ENCODE data around the gene BAZ1A. TPM values are rescaled to one million over a fixed set of nuclear protein-coding genes. Genes with fewer than 3 reads are reported as not detected.

BAZ1A gene
- total RNA-seq, 1 donor from 2014 or later = 25.0 TPM

DNA sequence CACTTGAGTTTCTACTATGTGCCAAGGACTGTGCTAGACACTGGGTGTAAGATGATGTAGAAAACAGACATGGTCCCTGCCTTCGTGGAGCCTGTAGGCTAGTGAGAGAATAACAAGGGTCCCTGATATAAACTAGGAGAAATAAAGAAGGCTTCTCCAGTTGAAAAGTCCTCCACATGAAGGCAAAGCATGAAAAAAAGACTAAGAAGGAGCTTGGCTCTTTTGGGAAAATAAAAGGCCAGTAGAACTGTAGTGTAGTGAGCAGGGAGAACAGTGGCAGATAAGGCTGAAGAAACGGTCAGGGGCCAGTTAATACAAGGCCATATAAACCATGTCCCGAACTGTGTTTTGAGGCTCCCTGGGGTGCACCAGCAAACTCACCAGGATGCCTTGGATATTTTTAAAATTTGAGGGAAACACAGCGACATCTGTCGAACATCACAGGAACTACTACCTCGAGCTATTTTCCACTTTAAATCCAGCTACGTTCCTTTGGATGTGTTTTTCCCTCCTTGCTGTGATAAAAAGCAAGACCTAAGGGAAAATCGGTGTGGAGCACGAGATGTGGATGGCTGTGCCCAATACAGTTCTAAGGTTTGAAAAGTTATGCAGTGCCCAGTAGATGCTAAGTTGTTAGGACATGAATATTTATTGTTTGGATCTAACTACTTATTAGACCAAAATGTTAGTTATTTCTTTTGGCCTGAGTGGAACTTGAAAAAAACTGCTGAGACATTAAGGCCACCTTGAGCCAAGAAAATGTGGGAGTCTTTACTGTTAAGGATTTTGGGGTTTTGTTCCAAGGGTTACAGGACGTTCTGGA lies 152.2 kb downstream of the BAZ1A start:
- DNase-seq (ENCODE audit: low spot score) = no peak
- Mint-ChIP-seq H3K4me1 (ENCODE audit: low read depth) (peaks cover 26% of the 10 kb centered on the region), H3K36me3 (ENCODE audit: low read depth) (no peaks in the 10 kb centered on the region)

DNA sequence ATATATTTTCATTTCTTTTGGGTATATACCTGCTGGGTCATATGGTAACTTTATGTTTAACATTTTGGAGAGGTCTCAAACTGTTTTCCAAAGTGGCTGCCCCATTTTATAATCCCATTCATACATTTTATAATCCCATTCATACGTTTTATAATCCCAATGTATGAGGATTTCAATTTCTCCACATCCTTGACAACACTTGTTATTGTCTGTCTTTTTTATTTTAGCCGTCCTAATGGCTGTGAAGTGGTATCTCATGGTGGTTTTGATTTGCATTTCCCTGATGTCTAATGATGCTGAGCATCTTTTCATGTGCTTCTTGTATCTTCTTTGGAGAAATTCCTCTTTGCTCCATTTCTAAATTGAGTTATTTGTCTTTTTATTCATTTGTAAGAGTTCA lies 154.0 kb downstream of the BAZ1A start:
- DNase-seq (ENCODE audit: low spot score) = no peak
- Mint-ChIP-seq H3K27me3 (ENCODE audit: low read depth) (no peaks in the 10 kb centered on the region), H3K27ac (ENCODE audit: unreplicated experiment) (no peak overlapping the region), H3K36me3 (ENCODE audit: low read depth) (no peaks in the 10 kb centered on the region), H3K4me3 (ENCODE audit: unreplicated experiment) (no peak overlapping the region), H3K4me1 (ENCODE audit: low read depth) (peaks cover 29% of the 10 kb centered on the region), H3K9me3 (ENCODE audit: low read depth) (no peaks in the 10 kb centered on the region)
- TF ChIP-seq, protein P1, sequence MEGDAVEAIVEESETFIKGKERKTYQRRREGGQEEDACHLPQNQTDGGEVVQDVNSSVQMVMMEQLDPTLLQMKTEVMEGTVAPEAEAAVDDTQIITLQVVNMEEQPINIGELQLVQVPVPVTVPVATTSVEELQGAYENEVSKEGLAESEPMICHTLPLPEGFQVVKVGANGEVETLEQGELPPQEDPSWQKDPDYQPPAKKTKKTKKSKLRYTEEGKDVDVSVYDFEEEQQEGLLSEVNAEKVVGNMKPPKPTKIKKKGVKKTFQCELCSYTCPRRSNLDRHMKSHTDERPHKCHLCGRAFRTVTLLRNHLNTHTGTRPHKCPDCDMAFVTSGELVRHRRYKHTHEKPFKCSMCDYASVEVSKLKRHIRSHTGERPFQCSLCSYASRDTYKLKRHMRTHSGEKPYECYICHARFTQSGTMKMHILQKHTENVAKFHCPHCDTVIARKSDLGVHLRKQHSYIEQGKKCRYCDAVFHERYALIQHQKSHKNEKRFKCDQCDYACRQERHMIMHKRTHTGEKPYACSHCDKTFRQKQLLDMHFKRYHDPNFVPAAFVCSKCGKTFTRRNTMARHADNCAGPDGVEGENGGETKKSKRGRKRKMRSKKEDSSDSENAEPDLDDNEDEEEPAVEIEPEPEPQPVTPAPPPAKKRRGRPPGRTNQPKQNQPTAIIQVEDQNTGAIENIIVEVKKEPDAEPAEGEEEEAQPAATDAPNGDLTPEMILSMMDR (IDR thresholded peaks at IDR 0.05) = no peak

More for the DNA sequence above, 152.2 kb downstream of the BAZ1A start:
- no peaks in the 10 kb centered on the region for H3K9me3 Mint-ChIP-seq (ENCODE audit: low read depth)
- H3K4me3 Mint-ChIP-seq (ENCODE audit: unreplicated experiment) = no peak overlapping the region
- H3K27me3 Mint-ChIP-seq (ENCODE audit: low read depth) = no peaks in the 10 kb centered on the region
- no peak overlapping the region for H3K27ac Mint-ChIP-seq (ENCODE audit: unreplicated experiment)
- TF ChIP-seq, protein P1 (IDR thresholded peaks at IDR 0.05) = peak; percentile 93

DNA sequence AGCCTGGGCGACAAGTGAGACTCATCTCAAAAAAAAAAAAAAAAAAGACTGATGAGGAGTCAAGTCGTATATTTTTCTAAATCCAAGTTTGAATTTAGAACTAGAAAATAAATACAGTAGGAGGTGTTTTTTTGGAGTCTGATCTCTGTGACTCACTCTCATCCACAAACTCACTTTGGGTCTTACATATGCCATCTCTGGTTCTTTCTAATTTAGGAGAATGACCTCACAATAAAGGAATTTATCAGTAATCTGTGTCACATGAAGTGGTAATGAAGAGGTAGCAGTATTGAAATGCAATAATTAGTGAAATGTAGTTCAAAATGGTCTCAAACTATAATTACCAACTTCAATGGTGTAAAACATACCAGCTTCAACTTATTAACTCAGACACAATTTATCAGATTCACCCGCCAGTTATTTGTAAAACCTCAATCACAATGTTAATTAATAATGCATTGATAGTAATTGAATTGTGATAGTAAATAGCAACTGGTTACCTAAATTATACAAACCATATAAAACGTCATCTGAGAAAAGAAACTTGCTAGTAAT lies 156.3 kb downstream of the BAZ1A start:
- no peak for DNase-seq (ENCODE audit: low spot score)
- peaks cover 37% of the 10 kb centered on the region for H3K4me1 Mint-ChIP-seq (ENCODE audit: low read depth)
- no peak overlapping the region for H3K4me3 Mint-ChIP-seq (ENCODE audit: unreplicated experiment)
- H3K9me3 Mint-ChIP-seq (ENCODE audit: low read depth) = no peaks in the 10 kb centered on the region
- no peaks in the 10 kb centered on the region for H3K36me3 Mint-ChIP-seq (ENCODE audit: low read depth)
- H3K27me3 Mint-ChIP-seq (ENCODE audit: low read depth) = no peaks in the 10 kb centered on the region
- H3K27ac Mint-ChIP-seq (ENCODE audit: unreplicated experiment) = no peak overlapping the region
- TF ChIP-seq, protein P1 (IDR thresholded peaks at IDR 0.05) = no peak

DNA sequence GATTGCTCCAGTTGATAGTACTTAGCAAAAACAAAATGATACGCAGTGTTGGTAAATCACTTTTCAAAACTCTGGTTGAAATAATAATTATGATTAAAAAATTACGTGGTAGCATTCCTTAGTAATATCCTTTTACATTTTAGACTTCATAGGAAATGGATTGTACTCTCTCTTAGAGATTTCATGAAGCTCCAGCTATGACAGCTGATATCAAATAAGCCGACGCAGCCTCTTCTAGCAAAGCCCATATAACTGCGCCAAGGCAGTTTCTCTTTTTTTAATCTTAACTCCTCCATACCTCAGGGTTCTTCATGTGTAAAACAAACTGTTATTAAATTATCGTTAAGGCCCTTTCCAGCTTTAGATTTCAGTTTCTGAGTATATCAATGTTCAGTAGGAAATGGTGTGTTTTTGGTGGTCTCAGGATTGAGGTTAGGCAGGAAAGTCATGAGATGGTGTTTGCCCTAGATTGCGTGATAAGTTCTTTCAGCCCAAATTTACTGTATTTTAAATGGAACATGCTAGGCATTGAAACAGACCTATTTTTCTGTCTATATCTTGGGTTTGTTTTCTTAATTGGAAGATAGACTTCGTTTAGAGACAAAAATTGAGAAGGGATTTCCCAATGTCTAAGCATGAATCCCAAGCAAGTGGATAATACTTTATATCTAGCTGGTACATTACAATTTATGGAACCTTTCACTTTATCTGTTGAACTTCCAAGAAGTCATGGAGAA lies 159.9 kb downstream of the BAZ1A start:
- no peak for DNase-seq (ENCODE audit: low spot score)
- H3K4me3 Mint-ChIP-seq (ENCODE audit: unreplicated experiment) = peak overlapping the region; percentile 63
- no peaks in the 10 kb centered on the region for H3K9me3 Mint-ChIP-seq (ENCODE audit: low read depth)
- TF ChIP-seq, protein P1 (IDR thresholded peaks at IDR 0.05) = no peak
- H3K27ac Mint-ChIP-seq (ENCODE audit: unreplicated experiment) = peak overlapping the region; percentile 70
- no peaks in the 10 kb centered on the region for H3K27me3 Mint-ChIP-seq (ENCODE audit: low read depth)
- peaks cover 60% of the 10 kb centered on the region for H3K4me1 Mint-ChIP-seq (ENCODE audit: low read depth)
- H3K36me3 Mint-ChIP-seq (ENCODE audit: low read depth) = peaks cover 3% of the 10 kb centered on the region
